A549 treated with GW870086 at 1 μM for 4 hours (cell line): ENCODE results near the gene FIGN. TPM values are rescaled to one million over a fixed set of nuclear protein-coding genes. Genes with fewer than 3 reads are reported as not detected.

Experiments used
- total RNA-seq: library from RNA; stranded (reverse); fragments of 200-300 nt; extraction: Qiagen RNA extraction; gene quantifications from 5 replicates; pipeline ENCODE4 v1.2.3, GENCODE V29; 2022; ENCODE audit warnings: low read depth

The FIGN gene, protein sequence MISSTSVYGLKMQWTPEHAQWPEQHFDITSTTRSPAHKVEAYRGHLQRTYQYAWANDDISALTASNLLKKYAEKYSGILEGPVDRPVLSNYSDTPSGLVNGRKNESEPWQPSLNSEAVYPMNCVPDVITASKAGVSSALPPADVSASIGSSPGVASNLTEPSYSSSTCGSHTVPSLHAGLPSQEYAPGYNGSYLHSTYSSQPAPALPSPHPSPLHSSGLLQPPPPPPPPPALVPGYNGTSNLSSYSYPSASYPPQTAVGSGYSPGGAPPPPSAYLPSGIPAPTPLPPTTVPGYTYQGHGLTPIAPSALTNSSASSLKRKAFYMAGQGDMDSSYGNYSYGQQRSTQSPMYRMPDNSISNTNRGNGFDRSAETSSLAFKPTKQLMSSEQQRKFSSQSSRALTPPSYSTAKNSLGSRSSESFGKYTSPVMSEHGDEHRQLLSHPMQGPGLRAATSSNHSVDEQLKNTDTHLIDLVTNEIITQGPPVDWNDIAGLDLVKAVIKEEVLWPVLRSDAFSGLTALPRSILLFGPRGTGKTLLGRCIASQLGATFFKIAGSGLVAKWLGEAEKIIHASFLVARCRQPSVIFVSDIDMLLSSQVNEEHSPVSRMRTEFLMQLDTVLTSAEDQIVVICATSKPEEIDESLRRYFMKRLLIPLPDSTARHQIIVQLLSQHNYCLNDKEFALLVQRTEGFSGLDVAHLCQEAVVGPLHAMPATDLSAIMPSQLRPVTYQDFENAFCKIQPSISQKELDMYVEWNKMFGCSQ
- total RNA-seq: 1.5 to 2.2 TPM (median 2.0 TPM) in 5 replicates

DNA sequence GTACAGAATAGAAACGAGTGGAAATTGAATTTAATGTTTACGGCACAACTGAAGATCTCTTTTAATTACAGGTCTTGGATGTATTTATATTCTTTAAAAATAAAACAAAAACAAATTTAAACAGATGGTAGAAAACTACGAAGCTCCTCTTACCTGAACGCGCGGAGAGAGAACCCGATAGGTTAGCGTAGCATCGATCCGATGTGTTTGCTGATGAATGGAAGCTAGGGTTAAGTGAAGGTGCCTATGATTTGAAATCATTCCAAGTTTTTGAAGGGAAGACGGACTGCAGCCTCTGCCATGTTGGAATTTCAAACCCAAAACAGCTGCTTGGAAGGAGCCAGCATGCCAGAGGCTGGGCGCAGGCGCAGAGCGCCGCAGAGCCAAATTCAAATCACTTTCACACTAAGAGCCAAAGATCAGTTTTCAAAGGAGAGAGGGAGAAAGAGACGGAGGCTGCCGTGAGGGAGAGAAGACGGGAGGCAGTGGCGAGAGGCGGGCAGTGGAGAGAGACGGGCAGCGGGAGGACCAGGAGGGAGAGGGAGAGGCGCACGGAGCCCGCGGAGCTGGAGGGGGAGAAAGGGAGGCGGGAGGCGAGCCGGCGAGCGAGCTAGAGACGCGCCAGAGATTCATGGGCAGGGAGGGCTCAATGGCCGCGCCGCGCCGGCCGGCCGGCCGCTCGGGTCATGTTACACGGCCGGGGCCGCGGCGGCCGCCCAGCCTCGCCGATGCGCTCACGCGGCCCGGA lies at the start of gene FIGN:
FIGN (minus strand) TSS at position 324 of the 748 bp plus-strand sequence. CDS start 1,081 bp downstream, outside the sequence.

